ENCODE results near the gene WNT10A.
"Not testable (repeated sequence)": the region's sequence is repeated elsewhere in the genome, so short reads cannot be mapped to it uniquely, and the experiment has no call there.

Gene WNT10A

GRCh38 chr2:218924757-218925156 lies 44.1 kb downstream of the WNT10A start:
- DNase-seq (ENCODE audit: extremely low spot score, insufficient read length, low read depth) (no peak), FAIRE-seq (no peak)

- no peak for FAIRE-seq
- no peak for DNase-seq (ENCODE audit: extremely low spot score, insufficient read length, low read depth)
These were observed 44.8 kb downstream of the WNT10A start for GRCh38 chr2:218925434-218925833.

DNA sequence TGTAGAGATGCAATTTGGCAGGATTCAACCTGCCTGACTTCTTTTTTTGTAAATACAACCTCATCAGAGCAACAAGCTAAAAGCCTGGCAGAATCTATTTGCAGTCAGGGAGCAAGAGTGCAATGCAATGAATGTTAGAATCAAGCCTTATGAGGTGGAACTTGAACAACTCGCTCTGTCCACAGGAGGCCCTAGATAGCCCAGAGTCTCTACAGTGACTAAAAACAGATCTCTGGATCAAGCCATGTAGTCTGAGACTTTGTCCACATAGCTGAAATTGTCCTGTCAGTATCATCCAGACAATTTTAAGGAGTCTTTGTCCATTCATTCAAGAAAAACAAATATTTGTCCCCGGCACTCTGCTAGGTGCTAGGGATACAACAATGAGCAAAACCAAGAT lies 46.8 kb downstream of the WNT10A start:
- no peak for DNase-seq (ENCODE audit: extremely low spot score, insufficient read length, low read depth)
- no peak for FAIRE-seq

DNA sequence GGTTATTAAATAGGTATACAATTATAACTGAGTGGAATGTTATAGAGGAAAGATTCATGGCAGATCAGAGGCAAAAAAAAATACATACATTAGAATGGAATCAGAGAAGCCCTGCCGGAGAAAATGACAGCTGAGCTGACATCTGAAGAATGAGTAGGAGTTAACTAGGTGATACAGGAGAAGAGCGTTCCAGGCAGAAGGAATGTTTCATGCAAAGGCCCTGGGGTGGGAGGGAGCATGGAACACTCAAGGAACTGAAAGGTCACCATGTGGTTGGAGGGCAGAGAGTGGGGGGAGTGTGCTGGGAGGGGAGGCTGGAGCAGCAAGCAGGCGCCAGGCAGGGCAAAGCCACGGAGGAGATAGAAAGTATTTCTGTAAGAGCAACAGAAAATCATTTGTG lies 47.2 kb downstream of the WNT10A start:
- DNase-seq (ENCODE audit: extremely low spot score, insufficient read length, low read depth) = no peak
- FAIRE-seq = no peak

DNA sequence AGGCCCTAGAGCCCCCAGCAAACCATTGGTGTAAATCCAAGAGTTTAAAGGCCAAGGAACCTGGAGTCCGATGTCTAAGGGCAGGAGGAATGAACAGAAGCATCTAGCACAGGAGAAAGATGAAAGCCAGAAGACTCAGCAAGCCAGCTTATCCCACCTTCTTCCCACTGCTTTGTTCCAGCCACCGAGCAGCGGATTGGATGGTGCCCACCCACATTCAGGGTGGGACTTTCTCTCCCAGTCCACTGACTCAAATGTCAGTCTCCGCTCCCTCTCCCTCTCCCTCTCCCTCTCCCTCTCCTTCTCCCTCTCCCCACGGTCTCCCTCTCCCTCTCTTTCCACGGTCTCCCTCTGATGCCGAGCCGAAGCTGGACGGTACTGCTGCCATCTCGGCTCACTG lies 49.8 kb downstream of the WNT10A start:
- not testable (repeated sequence) for DNase-seq (ENCODE audit: extremely low spot score, insufficient read length, low read depth); FAIRE-seq

- not testable (repeated sequence) for FAIRE-seq; DNase-seq (ENCODE audit: extremely low spot score, insufficient read length, low read depth)
These were observed 51.1 kb downstream of the WNT10A start for GRCh38 chr2:218931751-218932150.
